HG03469 (cell line): ENCODE measurements around the gene SLC12A8.

Experiments
- ATAC-seq: cut with Tn5 transposase; IDR thresholded peaks from one replicate; pipeline ENCODE4 v1.9.1; 2021; ENCODE audit warnings: mild to moderate bottlenecking, moderate library complexity, moderate number of reproducible peaks; ENCODE audit not compliant: unreplicated experiment

The SLC12A8 gene

DNA sequence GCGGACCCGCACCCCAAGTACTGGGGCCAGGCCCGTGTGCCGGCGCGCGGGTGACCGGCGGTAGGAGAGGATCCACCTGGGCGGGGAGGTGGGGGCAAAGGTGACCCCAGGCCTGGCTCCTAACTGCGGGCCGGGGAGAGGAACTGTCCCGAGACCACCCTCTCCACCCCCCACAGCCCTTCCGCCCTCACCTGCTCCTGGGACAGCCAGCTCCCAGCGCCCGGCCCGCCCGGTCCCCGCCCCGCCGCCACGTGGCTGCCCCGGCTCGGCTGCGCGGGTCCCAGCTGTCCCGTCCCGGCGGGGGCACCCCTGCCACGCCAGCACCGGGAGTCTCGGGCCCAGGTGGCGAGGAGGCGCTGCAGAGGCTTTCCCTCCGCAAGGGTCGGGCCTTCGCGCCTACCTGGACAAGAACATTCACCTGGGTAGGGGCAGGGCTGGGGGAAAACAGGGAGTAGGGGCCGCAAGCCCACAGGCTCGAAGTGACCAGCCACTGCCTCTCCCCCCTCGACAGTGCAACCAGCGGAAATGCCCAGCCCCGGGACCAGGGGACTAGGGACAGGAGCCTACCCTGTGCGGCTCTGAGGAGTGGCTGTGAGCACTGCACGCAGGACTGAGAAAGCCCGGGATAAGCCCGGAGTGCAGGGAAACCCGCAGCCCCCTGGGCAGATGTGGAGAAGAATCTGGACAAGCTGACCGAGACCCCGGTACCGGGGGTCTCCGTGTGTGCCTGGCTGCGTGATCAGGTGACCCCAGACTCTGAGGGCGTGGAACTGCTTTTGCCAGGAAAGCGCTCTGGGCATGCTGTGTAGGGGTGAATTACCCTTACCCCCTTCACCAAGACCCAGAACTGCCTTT, at the start of gene SLC12A8:
TSS of gene SLC12A8 (minus strand) at position 240 of the 855 bp plus-strand sequence. CDS start 1,399 bp downstream, outside the sequence.
- no peak for ATAC-seq

DNA sequence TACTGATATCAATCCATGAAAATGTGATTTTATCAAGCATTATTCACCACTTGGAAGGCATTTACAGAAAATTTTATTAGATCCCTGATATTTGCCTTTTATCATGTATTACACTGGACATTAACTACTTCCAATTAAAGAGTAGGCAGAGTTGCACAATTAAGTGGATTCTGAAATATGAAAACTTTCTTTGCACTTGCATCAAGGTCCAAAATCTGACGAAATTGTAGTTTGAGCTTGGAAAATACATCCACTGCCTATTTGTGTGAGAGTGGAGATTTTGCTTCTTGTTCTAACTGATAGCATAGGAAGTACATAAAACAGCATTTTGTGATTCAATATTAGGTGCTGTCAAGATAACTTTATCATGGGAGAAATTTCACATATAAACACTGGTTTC, 49.6 kb upstream of the SLC12A8 start:
- no peak for ATAC-seq

GRCh38 chr3:125261031-125261430, 48.5 kb upstream of the SLC12A8 start:
- no peak for ATAC-seq

- ATAC-seq = no peak
Measured at GRCh38 chr3:125260158-125260557, 47.6 kb upstream of the SLC12A8 start.

DNA sequence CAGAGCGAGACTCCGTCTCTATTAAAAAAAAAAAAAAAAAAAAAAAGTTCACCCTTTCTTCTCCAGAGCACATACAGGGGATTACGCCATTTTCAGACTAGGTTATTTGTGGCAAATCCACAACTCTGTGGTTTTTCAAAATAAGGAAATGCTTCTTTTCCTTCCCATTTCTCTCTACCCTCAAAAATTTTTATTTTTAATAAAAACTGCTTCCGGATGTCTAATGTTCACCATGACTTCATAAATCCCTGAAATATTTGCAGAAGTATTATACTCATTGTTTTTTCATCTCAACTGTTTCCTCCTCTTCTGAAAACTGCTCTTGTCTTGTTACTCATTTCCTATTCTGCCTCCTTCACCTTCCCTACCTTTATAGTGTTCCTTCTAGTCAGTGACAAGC, 45.0 kb upstream of the SLC12A8 start:
- no peak for ATAC-seq

- no peak for ATAC-seq
Measured at GRCh38 chr3:125256675-125257074, 44.1 kb upstream of the SLC12A8 start.

- no peak for ATAC-seq
Measured at GRCh38 chr3:125250973-125251372, 38.4 kb upstream of the SLC12A8 start.

DNA sequence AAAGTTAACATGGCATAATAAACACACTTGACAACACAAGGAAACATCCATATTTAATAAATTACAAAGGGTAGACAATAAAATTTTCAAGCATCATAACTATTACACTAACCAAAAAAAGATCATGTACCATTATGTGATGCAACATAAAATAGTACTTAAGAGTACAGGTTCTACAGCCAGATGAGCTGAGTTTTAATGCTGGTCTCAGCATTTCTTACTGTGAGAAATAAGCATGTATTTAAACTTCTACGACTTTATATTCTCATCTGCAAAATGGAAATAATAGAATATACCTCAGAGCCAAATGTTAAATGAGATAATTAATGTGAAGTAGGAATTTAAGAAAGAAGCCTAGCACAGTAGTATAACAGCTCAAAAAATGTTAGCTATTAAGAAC, 33.7 kb upstream of the SLC12A8 start:
- no peak for ATAC-seq

DNA sequence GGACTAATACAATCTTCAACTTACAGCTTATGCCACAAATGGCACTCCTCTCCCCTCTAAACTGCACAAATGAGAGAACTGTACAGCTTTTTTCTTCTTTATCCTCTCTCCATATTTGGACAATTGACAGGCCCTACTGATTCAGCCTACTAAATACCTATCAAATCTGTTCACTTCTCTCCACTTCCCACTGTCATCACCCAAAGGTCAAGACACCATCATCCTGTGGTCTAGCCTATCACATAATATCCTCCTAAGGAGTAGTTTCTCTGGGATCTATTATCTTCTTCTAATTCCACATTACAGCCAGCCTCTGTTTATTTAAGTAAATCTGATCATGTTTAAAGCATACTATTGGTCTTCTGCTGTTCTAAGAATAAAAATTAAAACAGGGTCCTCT, 33.0 kb upstream of the SLC12A8 start:
- no peak for ATAC-seq

- no peak for ATAC-seq
Measured at GRCh38 chr3:125240496-125240895, 27.9 kb upstream of the SLC12A8 start.

DNA sequence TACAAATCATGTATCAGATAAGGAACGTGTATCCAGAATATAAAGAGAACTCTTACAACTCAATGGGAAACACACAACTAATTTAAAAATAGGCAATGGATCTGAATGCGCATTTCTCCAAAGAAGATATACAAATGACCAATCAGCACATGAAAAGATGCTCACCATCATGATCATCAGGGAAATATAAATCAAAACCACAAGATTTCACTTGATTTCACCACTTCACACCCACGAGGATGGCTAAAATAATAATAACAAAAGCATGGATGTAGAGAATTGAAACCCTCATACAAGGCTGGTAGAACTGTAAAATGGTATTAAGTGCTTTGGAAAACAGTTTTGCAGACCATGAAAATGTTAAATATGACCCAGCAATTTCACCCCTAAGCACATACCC, 26.7 kb upstream of the SLC12A8 start:
- ATAC-seq = no peak

DNA sequence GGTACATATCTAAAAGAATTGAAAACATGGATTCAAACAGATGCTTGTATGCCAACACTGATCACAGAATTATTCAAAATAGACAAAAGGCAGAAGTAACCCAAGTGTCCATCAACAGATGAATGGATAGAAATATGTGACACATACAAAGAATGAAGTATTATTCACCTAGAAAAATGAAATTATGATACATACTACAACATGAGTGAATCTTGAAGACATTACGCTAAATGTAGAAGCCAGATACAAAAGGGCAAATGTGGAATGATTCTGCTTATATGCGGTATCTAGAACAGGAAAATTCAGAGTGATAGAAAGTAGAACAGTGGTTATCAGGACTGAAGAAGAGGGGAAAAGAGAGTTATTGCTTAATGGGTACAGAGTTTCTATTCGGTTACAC, 26.2 kb upstream of the SLC12A8 start:
- ATAC-seq = no peak

- ATAC-seq = no peak
Measured at GRCh38 chr3:125236331-125236903, 23.9 kb upstream of the SLC12A8 start.

- ATAC-seq = no peak
Measured at GRCh38 chr3:125234831-125235230, 22.3 kb upstream of the SLC12A8 start.

DNA sequence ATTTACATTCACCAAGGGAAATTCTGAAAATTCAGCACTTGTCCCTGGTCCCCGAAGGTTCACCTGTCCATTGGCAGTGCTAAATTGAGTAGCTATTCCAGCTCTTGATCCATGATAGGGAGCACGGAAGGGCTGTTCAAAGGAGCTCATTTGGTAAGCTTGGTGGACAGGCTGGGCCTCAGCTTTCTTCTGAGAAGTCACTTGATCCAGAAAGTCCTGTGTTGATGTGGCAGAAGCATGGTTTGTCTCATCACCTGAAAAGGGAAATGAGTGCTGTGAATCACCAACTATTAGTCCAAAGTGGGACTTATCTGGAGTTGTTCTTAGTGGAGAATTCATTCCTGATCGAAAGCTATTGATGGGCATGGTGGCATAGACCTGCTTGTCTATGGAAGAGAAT, 19.9 kb upstream of the SLC12A8 start:
- ATAC-seq = no peak

DNA sequence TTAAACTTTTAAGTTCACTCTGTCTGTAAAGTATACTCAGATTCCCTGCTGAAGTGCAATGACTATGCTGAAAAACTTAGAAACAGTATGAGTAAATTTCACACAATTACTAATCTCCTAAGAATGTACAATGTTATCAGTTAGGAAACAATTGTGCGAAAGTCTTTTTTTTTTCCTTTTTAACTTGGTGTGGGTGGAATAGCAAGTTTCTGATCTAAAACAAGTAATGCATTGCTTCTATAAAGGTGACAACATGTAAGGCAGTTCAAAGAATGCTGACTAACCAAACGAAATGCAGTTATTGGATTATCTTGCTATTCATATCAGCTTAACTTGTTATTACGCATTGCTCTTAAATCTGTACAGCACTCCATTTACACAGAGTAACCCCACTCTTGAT, 19.3 kb upstream of the SLC12A8 start:
- ATAC-seq = no peak

DNA sequence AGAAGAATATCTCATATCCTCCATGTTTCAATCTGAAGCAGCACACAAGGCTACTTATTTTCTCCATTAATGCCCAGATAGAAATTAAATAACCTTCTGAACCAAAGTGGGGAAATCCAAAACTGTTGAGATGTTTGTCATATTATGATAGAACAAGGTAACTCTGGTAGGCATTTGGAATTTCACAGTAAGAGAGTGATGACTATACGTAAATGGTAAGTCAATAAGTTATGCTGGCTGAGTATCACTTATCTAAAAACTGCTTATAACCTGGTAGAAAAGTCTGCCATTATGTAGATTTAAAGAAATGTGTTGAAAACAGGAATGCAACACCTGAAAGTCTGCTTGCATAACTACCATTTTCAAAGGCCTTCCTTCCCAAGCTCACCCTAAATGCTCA, 17.2 kb upstream of the SLC12A8 start:
- no peak for ATAC-seq

- no peak for ATAC-seq
Measured at GRCh38 chr3:125229168-125229567, 16.6 kb upstream of the SLC12A8 start.

- no peak for ATAC-seq
Measured at GRCh38 chr3:125221831-125222230, 9.3 kb upstream of the SLC12A8 start.

- no peak for ATAC-seq
Measured at GRCh38 chr3:125220727-125221429, 8.3 kb upstream of the SLC12A8 start.

DNA sequence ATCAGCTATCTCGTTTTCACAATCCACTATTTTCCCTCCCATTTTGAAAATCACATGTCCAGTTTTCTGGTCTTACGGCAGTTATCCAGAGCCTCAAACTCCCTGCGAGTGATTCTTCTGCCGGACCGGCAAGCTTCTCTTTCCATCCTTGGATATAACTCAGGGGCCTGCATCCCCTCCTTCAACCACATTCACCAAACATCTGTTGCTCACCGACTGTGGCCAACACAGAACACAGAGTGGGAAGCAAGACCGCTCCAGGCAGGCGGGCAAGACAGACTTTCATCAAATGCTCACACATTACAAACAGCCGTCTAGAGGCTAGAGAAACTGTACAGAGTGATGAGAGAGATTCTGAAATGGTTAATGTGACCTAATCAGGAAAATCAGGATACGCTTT, 7.6 kb upstream of the SLC12A8 start:
- ATAC-seq = no peak

DNA sequence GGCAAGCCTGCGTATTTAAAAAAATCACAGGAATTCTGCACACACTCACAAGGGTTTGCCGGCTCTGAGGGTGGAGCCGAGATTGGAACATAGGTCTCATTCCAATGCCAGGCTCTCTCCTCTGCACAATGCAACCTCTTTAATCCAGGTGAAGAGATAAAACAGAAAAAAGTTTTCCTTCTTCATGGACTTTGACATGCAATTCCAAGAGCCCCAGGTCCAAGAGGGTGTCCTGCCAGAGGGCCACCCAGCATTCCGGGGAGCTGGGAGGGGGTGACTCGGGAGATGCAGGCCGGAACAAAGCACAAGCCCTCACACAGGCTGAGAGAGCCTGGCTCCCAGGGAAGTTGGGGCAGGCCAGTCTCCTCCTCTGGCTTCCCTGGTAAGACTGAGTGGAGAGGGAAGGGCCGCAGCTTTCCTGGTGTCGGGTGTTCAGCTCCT, 6.7 kb upstream of the SLC12A8 start:
- ATAC-seq = no peak
